Activated gamma-delta T cell treated with anti-CD3 and anti-CD28 coated beads, Interleukin-2, amount 50 U/mL, for 16 hours (primary cell): ENCODE data around the gene LDB2.
"Not testable (repeated sequence)": the region's sequence is repeated elsewhere in the genome, so short reads cannot be mapped to it uniquely, and the experiment has no call there.

Experiments used
- DNase-seq: peaks from one replicate; pipeline ENCODE4 v3.0.0-alpha.2; 2020; ENCODE audit warnings: low read depth

Gene LDB2

DNA sequence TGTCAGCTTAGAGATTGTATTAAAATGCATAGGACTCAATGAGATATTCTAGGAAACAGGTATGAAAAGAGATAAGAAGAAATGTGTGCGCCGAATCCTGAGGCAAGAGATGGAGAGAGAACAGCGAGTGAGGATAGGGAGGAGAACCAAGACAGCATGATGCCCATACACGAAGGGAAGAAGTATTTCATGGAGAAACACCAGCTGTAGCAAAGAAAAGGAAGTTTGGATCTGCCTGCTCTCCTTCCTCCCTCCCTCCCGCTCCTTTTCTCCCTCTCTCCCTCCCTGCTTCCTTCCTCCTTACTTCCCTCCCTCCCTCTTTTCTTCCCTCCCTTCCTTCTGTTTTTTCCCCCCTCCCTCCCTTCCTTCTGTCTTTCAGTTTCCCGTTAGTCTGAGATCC lies 353.6 kb downstream of the LDB2 start:
- no peak for DNase-seq

DNA sequence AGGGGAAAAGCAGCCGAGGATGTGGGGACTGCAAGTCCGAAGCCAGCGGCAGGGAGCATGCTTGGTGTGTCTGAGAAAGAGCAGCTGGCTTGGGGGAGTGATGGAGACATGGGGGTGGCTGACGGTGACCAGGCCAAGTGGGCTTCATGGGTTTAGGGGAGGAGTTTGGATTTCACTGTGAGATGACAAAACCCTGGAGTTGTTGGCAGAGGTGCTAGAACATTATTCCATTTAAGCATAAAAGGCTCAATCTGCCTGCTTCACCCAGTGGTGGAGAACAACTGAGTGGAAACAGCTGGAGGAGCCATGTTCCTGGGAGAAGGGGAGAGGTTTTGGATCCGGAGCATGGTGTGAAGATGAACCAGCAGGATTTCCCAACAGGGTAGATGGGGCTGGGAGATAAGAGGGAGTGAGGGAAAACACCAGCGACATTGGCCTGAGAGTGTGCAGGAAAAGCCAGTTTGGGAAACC lies 354.2 kb downstream of the LDB2 start:
- DNase-seq, result no peak

DNA sequence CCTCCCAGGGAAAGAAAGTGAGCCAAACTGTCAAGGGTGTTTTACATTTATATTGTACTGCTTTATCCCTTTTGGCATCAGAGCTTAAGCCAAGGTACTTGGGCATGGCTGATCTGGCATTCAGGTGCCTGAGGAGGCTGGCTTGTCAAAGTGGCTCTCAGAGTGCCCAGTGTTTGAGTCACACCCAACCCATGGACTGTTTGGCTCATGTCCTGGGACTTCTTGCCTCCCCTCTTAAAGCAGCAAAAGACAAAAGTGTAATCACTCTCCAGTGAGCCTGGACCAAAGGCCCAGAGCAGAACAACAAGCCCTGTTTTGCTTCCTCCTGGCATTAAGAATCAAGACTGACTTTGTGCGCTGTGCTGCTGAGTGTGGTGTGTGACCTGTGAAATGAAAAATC lies 360.5 kb downstream of the LDB2 start:
- no peak for DNase-seq

DNA sequence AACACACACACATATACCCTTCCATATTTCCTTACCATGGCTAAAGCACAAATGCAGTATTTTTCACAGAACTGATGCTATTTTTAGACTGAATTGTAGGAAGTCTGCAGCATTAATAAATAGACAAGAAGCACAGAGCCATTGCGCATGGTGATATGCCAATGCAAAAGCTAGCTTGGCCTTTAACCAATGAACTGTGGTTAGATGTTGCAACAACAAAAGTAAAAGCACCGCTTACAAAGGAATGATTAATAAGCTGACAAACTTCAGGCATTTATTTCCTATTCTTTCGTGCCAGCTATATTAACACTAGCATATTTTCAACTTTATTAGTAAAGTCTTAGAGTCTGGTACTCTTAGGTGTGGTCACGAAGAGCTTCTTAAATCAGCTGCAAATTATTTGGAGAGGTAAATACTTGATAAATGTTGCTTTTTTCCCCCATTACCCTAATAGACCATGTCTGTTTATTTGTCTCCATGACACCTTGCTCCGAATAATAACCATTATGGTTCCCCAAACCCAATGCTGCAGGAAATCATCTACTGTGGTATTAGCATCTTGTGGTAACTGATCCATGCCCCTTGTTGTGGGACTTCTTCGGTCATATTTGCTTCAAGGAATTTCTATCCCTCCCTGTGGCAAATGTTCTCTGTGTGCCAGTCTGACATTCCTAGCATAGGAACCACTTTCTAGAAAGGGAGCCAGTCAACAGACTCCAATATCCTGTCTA lies 366.0 kb downstream of the LDB2 start:
- no peak for DNase-seq

DNA sequence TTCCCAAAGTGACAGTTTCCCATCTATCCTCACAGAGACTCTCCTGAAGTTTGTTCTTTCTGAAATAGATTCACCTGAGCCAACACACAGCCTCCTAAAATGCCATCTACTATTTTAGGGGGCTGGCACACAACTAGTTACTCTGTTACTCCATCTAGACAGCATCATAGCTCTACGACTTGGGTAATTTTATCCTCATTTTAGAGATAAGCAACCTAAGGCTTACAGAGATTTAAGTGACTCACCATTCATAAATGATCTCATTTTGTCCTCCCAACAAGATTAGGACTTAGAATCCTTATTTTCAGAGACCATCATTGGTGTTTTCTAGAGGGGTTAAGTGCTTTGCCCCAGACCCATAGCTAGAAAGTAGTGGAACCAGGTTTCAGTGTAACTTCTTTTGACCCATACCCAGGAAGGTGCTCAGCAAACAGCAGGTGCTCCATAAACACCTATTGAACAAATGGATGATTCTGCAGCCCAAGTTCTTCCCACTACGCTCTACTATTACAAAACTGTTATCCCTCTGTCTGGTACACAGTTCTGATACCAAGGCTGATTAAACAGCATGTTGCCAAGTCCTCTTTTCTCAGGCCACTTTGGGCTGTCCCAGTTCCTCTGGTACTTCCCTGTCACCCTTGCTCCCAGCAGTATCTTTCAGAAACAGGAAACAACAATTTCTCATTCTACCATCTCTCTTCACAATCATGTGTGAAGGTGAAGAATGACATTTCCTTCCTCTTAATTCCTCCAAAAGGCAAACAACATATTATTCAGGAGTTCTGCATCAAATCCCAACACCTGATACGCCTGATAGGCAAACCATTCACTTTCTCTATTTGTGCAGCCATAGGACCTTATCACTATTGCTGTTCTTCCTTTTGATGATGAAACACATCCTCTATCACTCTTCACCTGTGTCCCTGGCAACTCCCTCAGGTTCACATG lies 367.5 kb downstream of the LDB2 start:
- no peak for DNase-seq

DNA sequence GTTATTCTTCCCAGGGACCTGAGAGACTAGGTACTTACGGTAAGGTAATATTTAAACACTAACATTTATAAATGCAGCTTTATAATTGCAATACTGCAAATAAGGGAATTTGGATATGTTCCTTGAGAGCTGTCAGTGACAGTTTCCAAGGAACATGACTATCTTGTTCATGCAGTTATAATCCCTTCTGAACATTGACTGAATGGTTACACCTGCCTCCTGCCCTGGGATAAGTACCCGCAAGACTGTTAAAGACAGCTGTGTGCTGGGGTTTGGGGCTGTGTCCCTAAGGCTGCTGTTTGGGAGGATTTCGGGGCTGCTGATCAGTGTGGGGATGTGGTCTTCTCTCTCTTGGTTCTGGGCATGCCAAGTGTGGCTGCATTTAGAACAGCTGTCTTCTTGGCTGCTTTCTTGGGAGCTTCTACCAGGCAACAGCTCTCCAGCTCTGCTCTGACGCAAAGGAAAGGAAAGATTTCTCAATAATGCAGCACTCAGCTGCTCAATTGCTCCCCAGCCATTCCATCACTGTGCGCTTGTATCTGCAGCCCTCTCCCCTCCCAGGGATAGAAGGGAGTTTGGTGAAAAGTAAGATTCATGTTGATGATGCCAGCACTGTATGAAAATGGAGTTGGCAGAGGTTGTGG lies 373.4 kb downstream of the LDB2 start:
- DNase-seq, result no peak

DNA sequence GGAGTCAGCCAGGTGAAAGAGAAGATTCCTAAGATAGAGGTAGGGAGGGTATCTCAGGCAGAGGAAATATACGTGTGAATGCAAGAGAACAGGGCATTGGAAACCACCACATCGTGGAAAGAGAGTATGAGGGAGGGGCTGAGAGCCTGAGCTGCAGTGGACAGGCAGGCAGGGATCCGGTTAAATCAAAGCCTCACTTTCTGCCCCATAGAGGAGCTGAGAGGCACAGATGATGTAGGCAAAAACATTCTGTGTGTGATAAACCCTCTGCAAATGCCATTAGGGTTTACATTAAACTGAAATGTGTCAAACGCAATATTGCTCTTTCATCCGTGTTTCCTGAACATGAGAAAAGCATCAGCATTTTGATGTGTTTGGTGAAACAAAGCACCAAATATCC lies 374.0 kb downstream of the LDB2 start:
- DNase-seq, result no peak

DNA sequence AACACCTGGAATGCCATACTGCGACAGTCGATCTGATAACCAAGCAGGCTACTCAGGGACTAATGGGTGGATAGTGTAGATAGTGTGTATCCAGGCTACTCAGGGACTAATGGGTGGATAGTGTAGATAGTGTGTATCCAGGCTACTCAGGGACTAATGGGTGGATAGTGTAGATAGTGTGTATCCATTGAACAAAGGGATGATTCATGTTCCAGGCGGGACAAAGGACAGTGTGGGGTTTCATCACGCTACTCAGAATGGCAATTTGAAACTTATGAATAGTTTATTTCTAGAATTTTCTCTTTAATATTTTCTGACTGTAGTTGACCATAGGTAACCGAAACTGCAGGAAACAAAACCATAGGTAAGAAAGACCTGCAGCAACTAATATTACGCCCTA lies 374.9 kb downstream of the LDB2 start:
- DNase-seq, result not testable (repeated sequence)

DNA sequence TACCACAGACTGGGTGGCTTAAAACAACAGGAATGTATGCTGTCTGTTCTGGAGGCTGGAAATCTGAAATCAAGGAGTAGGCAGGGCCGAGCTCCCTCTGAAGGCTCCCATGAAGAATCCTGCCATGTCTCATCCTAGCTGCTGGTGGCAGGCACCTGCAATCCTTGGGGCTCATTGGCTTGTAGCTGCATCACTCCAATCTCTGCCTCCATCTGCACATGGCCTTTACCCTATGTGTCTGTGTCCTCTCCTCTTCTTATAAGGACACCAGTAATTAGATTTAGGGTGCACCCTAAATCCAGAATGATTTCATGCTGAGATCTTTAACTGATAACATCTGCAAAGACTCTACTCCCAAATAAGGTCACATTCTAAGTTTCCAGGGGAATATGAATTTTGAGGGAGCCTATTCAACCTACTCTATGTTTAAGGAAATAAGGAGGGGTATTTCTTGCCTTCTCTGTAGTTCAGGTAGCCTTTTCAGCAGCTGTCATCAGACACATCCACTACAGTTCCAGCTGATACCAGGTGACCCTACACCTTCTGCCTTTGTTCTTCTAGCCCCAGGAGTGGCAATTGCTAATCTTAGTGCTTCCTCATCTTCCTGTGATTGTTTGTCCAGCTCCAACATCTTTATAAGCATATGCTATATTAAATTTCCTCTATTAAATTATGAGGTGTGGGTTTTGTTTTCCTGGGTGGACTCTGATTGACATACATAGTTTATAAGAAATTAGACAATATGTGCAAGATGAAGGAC lies 377.1 kb downstream of the LDB2 start:
- no peak for DNase-seq

DNA sequence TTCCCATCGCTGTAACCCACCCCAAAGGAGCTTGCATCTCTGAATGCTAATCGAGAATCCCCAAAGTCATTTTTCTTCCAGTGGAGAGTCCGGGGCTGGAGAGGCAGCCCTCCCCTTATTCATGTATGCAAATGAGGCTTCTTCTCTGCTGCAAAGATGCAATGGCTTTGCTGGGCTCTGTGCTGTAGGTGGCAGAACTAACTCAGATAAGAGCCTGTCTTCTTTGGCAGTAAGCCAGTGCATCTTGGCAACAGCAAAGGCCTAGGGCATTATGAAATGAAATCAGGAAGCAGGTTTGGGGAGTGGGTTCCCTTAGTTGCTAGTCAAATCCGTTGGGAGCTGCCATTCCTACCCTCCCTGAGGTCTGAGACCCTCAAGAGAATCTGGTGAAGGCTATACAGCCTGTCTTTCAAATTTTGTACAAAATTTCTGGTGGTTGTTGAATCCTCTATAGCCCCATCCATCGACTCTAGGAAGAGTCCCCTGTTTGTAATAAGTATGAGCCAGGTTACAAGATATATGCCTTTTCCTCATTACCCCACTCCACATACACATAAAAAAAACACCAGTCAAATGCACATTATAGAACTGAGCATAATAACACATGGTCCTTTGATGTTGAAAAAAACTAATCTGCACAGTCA lies 381.5 kb downstream of the LDB2 start:
- DNase-seq, result no peak

DNA sequence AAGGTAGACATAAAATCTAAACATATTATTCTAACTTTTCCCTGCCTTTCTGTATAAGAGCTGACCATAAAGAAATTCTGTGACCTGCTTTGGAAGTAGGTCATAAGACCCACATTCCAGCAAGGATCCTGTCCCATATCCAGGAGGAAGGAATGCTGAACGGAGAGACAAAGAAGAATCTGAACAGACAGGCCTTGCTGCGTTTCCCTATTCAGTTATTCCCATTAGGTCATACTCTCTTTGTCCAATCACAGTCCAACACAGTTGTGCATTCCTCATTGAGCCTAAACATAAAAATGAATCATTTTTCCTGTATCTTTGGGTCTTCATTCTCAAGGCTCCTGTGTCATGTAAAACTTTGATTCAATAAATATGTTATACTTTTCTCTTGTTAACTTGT lies 384.6 kb downstream of the LDB2 start:
- DNase-seq, result no peak

DNA sequence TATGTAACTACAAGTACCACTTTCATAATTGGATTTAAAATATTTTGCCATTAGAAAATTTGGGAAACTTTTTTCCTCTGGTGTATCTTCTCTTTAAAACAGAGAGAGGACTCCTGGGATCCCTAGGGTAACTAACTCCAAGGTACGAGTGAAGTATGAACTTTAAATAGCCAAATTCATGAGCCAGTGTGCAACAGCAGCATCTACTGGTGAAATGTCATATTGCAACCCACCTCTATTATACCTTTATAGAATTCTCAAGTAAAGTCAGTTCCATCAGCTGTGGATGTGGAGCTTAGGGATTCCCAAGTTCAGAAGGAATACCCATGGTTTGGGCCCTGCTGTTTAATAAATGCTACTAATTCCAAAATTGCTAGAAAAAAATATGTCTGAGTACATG lies 389.5 kb downstream of the LDB2 start:
- no peak for DNase-seq

DNA sequence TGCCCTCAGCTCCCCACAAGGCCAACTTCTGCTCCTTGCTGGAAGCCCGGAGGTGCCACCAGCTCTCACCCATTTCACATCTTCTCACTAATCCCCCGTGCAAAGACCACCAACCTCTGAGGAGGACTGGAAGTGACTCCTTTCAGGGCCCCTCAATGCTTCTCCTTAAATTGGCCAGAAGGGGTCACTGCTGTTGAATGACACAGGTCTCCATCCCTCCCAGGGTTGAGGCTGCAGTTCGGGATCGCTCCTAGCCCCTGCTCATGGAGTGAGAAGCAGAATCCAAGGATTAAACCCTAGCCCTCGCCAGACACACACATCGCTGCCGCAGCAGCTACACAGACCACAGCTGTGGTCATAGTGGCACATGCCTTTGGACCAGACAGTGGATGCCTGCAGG lies 392.7 kb downstream of the LDB2 start:
- no peak for DNase-seq

DNA sequence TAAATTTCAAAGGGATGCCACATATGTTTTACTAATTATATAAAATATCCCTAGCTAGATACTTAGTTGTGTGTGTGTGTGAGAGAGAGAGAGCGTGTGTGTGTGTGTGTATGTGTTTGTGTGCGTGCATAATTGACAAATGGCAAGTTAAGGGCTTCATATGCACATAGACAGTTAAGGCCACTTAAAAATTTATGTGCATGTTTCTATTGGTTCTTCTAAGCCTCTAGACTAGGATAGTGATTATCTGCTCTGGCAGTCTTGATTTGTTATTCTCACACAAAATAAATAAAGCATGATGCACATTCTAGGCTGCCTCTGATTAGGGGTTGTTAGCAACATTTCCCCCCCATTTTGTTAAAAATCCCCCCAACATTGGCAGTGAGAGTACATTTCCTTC lies 393.2 kb downstream of the LDB2 start:
- DNase-seq, result no peak

DNA sequence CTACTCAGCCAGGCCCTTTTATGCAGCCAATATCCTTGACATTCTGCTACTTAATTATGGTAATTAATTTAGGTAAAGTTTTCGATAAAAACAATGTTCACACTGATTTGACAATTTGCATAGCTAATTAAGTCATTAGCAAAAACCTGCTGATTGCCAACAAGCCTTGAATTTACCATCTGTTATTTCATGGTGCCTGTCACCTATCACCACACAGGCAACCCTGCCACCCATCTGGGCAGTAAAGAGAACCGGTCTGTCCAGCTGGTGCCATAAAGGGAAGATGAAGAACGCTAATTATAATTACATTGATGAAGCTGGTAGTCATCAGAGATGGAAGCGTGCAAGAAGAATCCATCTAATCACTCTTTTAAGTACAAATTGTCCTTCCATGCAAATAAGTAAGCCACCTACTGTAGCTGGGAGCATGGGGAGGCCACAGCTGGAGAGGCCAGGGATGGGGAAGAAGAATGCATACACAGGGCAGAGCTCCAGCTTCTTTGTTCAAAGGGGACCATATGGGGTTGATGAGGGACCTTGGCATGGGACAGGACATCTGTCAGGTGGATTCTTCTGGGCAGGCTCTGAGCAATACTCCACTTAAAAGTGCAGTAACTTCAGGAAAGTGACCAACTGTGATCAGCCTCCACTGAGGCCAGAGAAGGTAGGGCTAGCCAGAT lies 394.9 kb downstream of the LDB2 start:
- DNase-seq, result no peak

DNA sequence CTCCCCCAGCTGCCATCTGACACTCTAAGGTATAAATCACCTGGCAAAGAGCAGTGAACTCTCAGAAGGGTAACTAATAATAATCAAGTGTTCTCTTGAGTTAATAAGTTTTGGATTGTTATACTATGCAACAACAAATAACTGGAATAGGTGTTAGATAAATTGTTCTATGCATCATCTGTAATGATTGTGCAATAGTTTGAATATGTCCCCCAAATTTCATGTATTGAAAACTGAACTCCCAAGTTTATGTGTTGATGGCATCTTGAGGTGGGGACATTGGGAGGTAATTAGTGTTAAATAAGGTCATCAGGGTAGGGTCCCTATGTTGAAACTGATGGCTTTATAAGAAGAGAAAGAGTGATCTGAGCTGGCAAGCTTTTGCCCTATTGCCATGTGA lies 399.5 kb downstream of the LDB2 start:
- no peak for DNase-seq

DNA sequence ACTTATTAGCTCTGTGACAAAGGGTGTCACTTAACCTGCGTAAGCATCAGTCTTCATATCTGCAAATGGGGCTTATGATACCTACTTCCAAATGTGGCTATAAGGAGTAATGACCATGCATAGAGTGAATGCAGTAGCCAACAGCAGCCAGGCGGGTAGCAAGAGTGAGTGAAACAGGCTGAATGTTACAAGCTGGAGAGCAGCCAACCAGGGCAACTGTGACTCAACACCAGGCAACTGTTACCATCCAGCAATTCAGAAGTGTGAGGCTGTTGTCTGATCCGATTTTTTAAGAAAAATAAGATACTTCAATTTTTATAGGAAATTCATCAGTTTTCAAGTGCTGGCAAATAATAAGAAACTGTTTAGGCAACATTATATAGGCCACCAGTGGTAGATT lies 401.9 kb downstream of the LDB2 start:
- DNase-seq, result no peak

DNA sequence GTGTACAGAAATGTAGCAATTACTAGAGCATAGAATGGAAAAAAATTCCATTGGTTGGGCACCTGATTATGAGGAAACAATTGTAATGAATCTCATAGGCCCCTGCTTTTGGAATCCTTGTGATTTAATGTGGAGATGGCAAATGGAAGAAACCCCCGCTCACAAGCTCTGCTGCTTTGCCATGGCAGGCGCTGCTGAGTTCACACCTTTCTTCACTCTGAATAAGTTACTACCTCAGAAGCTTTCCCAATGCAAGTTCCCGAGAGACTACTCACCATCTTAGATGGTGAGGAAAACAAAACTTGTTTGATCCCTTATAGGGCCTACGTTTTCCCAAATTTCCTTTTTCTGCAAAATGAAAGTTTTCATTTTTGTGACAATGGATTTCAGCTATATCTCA lies 405.6 kb downstream of the LDB2 start:
- DNase-seq, result no peak

DNA sequence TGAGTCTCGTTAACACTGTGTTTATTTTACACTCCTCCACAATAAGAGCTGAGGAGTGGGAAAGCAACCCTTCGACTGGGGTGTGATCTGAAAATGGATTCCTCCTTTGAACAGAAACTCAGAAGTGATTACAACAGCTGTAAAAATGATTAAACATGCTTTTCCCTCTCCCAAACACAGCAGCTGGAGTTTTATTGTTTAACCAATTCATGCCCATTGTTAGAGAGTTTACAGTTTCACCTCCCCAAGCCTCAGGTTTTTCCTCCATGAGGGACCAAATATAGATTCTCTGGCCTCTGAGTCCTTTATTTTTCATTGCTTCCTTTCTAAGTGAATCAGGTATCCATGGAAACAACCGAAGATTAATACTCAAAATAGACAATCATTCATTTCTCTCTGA lies 409.2 kb downstream of the LDB2 start:
- no peak for DNase-seq

DNA sequence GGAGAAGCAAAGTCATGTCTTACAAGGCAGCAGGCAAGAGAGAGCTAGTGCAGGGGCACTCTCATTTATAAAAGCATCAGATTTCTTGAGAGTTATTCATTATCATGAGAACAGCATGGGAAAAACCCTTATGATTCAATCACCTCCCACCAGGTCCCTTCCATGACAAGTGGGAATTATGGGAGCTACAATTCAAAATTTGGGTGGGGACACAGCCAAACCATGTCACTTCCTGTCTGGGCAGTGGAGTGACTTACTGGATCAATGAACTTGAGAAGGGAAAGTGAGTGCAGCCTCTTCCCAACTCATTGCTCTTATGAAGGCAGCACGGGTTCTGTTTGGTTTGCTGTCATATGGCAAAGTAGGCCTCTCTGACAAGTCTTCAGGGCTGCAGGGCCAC lies 410.4 kb downstream of the LDB2 start:
- no peak for DNase-seq

DNA sequence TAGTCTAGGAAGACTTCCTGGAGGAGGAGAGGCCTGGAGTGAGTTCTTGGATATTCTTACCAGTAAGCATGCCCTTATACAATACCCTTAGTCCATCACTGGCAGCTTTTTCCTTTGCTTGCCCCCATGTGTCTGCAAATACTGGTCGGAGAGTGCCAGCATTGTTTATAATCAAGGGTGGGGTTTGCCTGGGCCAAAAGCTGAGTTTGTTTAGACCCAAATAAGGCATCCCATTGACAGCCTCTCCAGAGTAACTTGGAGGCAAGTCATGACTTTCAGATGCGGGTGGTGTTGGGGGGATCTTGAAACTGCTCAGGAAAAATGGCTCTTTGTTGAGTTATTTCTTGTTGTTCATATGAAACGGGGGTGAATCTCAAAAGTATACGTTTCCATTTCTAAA lies 413.7 kb downstream of the LDB2 start:
- no peak for DNase-seq
